IMR-90 (cell line): ENCODE results near the gene TP53BP2. TPM values are rescaled to one million over a fixed set of nuclear protein-coding genes. Genes with fewer than 3 reads are reported as not detected.

Experiments
- ATAC-seq: fragments of 200-7000 bp; cut with Tn5 transposase; 2 replicates; pipeline ENCODE4 v1.9.1; 2020; ENCODE audit warnings: low read depth, mild to moderate bottlenecking, moderate library complexity
- BruUV-seq: library from RNA; stranded (reverse); fragments of 400-500 nt; replicated peaks from 2 replicates; lab custom pipeline; 2021; lab: Mats Ljungman, UMichigan
- CTCF ChIA-PET: fragments of 300-600 bp; formaldehyde crosslinking; extraction: SDS; loops from one replicate; lab custom pipeline; 2021; ENCODE audit warnings: antibody characterized with exemption; lab: Yijun Ruan, JAX
- POLR2A ChIA-PET: fragments of 300-600 bp; sonication (Branson Sonifier 250); formaldehyde crosslinking; loops from one replicate; lab custom pipeline; 2022; ENCODE audit warnings: antibody characterized with exemption; ENCODE audit not compliant: unreplicated experiment; lab: Charles Lee
- DNase-seq: peaks from one replicate; pipeline ENCODE4 v3.0.0; 2013
- H2AFZ ChIP-seq: replicated peaks from 2 replicates; pipeline ENCODE3; 2013; ENCODE audit warnings: low read length, mild to moderate bottlenecking; ENCODE audit not compliant: poor library complexity
- H2AK5ac ChIP-seq: 2 replicates; pipeline ENCODE4 v1.6.1; 2013; ENCODE audit warnings: low read depth, low read length, inconsistent platforms
- H2AK9ac ChIP-seq: replicated peaks from 2 replicates; pipeline ENCODE3; 2013; ENCODE audit warnings: mild to moderate bottlenecking, low read depth, low read length, moderate library complexity; ENCODE audit not compliant: poor library complexity
- H2BK120ac ChIP-seq: 2 replicates; pipeline ENCODE4 v1.6.1; 2013; ENCODE audit warnings: low read depth, low read length, inconsistent platforms
- H2BK15ac ChIP-seq: 3 replicates; pipeline ENCODE4 v1.6.1; 2013; ENCODE audit warnings: low read depth, low read length, inconsistent platforms
- H2BK20ac ChIP-seq: 2 replicates; pipeline ENCODE4 v1.6.1; 2013; ENCODE audit warnings: low read depth, mild to moderate bottlenecking, inconsistent platforms, low read length, moderate library complexity
- H2BK5ac ChIP-seq: 2 replicates; pipeline ENCODE4 v1.6.1; 2013; ENCODE audit warnings: mild to moderate bottlenecking, low read depth, low read length, inconsistent platforms; ENCODE audit not compliant: poor library complexity, severe bottlenecking
- H3K14ac ChIP-seq: replicated peaks from 2 replicates; pipeline ENCODE4 v1.6.1; 2013; ENCODE audit warnings: low read depth, low read length, inconsistent platforms
- H3K18ac ChIP-seq: 2 replicates; pipeline ENCODE4 v1.6.1; 2013; ENCODE audit warnings: low read depth, low read length, control low read depth
- H3K23ac ChIP-seq: 2 replicates; pipeline ENCODE4 v1.6.1; 2013; ENCODE audit warnings: low read depth, low read length, inconsistent platforms
- H3K27ac ChIP-seq: 2 replicates; pipeline ENCODE4 v1.5.1; 2013; ENCODE audit warnings: mild to moderate bottlenecking, control low read depth, low read length; ENCODE audit not compliant: insufficient read depth
- H3K27me3 ChIP-seq: 2 replicates; pipeline ENCODE4 v1.6.1; 2013; ENCODE audit warnings: low read length; ENCODE audit not compliant: control insufficient read depth, insufficient read depth
- H3K36me3 ChIP-seq: 2 replicates; pipeline ENCODE4 v1.6.1; 2013; ENCODE audit warnings: low read length, mixed read lengths; ENCODE audit not compliant: control insufficient read depth, insufficient read depth
- H3K4ac ChIP-seq: 2 replicates; pipeline ENCODE4 v1.6.1; 2013; ENCODE audit warnings: low read depth, low read length, inconsistent platforms
- H3K4me1 ChIP-seq: 2 replicates; pipeline ENCODE4 v1.6.1; 2013; ENCODE audit warnings: low read length, mixed read lengths; ENCODE audit not compliant: control insufficient read depth, insufficient read depth
- H3K4me2 ChIP-seq: 2 replicates; pipeline ENCODE4 v1.6.1; 2013; ENCODE audit warnings: low read depth, mild to moderate bottlenecking, control low read depth, low read length, moderate library complexity
- H3K4me3 ChIP-seq: 2 replicates; pipeline ENCODE4 v1.5.1; 2013; ENCODE audit warnings: low read depth, mild to moderate bottlenecking, control low read depth, low read length, moderate library complexity; ENCODE audit not compliant: insufficient read depth
- H3K56ac ChIP-seq: 2 replicates; pipeline ENCODE4 v1.6.1; 2013; ENCODE audit warnings: low read length, inconsistent platforms; ENCODE audit not compliant: insufficient read depth; ENCODE audit errors: extremely low read depth
- H3K79me1 ChIP-seq, 2 experiments: 2 replicates each; pipeline ENCODE4 v1.6.1; 2013; ENCODE audit warnings: low read length in 2 of 2, inconsistent platforms in 1 of 2, low read depth in 1 of 2
- H3K9ac ChIP-seq: 2 replicates; pipeline ENCODE4 v1.6.1; 2013; ENCODE audit warnings: low read depth, low read length, control low read depth
- H3K9me1 ChIP-seq: 2 replicates; pipeline ENCODE4 v1.6.1; 2013; ENCODE audit warnings: low read length, inconsistent platforms; ENCODE audit not compliant: insufficient read depth
- H3K9me3 ChIP-seq: 2 replicates; pipeline ENCODE4 v1.6.1; 2013; ENCODE audit warnings: low read length; ENCODE audit not compliant: control insufficient read depth, insufficient read depth
- H4K20me1 ChIP-seq: 2 replicates; pipeline ENCODE4 v1.6.1; 2013; ENCODE audit warnings: low read length, inconsistent platforms; ENCODE audit not compliant: insufficient read depth
- H4K5ac ChIP-seq: 2 replicates; pipeline ENCODE4 v1.6.1; 2013; ENCODE audit warnings: mild to moderate bottlenecking, low read depth, low read length, control low read depth
- H4K8ac ChIP-seq, 2 experiments: 2 replicates each; pipeline ENCODE4 v1.6.1; 2013; ENCODE audit warnings: low read depth in 2 of 2, low read length in 2 of 2, control low read depth in 1 of 2, inconsistent platforms in 1 of 2
- H4K91ac ChIP-seq: 2 replicates; pipeline ENCODE4 v1.6.1; 2013; ENCODE audit warnings: low read depth, low read length, inconsistent platforms; ENCODE audit not compliant: insufficient read depth
- CEBPB ChIP-seq: IDR thresholded peaks from 2 replicates; pipeline ENCODE4 v1.6.1; 2012; ENCODE audit warnings: low read depth, low read length, improper control_type of control experiment
- POLR2A ChIP-seq: IDR thresholded peaks from 2 replicates; pipeline ENCODE4 v1.6.1; 2012; ENCODE audit warnings: mild to moderate bottlenecking, low read depth, low read length
- RFX5 ChIP-seq: IDR thresholded peaks from 2 replicates; pipeline ENCODE4 v1.8.0; 2012; ENCODE audit warnings: low read depth, mild to moderate bottlenecking, low read length, moderate library complexity
- WGBS, 2 experiments: methylation state at CpG; one replicate each; pipeline versions ENCODE4 v1.1.5 to v1.1.7; 2013; ENCODE audit warnings: missing lambda C conversion rate in 2 of 2; ENCODE audit not compliant: insufficient read length in 1 of 2; ENCODE audit errors: extremely low coverage in 2 of 2; 5-methylcytosine and 5-hydroxymethylcytosine counted together
- dilution Hi-C: fragments of 300-500 bp; cut with HindIII; formaldehyde crosslinking; loops from one replicate; pipeline ENCODE4 v1.14.3; 2018; ENCODE audit warnings: low sequenced_read_pairs; ENCODE audit not compliant: unreplicated experiment
- in situ Hi-C: fragments of 300-500 bp; cut with MboI; formaldehyde crosslinking; loops from 3 replicates; pipeline ENCODE4 v1.14.3; 2019; ENCODE audit warnings: low sequenced_read_pairs, inconsistent platforms, mixed read lengths
- intact Hi-C: fragments of 100-400 bp; cut with micrococcal nuclease; formaldehyde crosslinking; loops from 2 replicates; pipeline ENCODE4 v1.10.0; 2022
- polyA plus RNA-seq, 3 experiments: library from polyadenylated mRNA; depleted of rRNA; stranded (reverse); fragments of >200 nt; gene quantifications; 2 replicates each; pipeline ENCODE4 v1.2.3, GENCODE V29; 2012; ENCODE audit warnings: low replicate concordance in 1 of 3
- total RNA-seq: library from RNA; depleted of rRNA; stranded (reverse); fragments of >200 nt; gene quantifications from 2 replicates; pipeline ENCODE4 v1.2.3, GENCODE V29; 2012

Gene TP53BP2
- total and polyA plus RNA-seq, 2 of the 4 experiments (the other 2 are of a cell fraction) = 19.9 to 35.0 TPM

DNA sequence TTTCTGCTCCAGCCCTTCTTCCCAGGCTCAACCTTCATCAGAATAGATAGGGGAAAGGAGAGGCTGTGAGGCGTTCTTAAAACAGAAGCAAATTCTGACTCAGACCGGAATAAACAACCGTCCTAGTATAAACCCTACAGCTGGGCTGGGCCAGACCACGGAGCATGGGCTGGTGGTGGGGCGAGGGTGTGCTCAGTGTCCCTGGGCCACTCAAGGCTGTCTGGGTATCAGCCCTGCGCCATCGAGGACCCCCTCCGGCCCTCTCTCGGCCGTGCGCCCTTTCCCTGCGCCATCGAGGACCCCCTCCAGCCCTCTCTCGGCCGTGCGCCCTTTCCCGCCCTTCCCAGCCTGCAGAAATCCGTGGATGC lies 97.4 kb downstream of the TP53BP2 start (continued):
- TF ChIP-seq RFX5 = no peak

- POLR2A ChIA-PET = no interaction called here
- ATAC-seq (peak; percentile 31), DNase-seq (peak; percentile 50)
- peaks cover 59 to 97% of the 10 kb centered on the region in 2 experiments for H3K79me1 ChIP-seq
- no CpG with 5 or more reads among the region's 4 CpGs for WGBS, 2 experiments
- peaks cover 72% of the 10 kb centered on the region for H3K36me3 ChIP-seq
- peak overlapping the region; percentile 11 for H3K27ac ChIP-seq
- H3K9ac ChIP-seq = no peak overlapping the region
- CTCF ChIA-PET = interaction anchor here (2.3 to 4.4 kb wide), 2 partner anchors 32 to 36 kb away, joined by 8 to 21 read pairs; partner anchors contain the start of gene CAPN2
- H3K9me1 ChIP-seq = peaks cover 16% of the 10 kb centered on the region
- intact Hi-C loops (loop anchor here (2.0 kb wide), 1 partner anchor 21 kb away; no protein-coding TSS in a partner anchor), dilution Hi-C loops (no loop called here), in situ Hi-C loops (loop anchor here (5.0 kb wide), 1 partner anchor 51 kb away; no protein-coding TSS in a partner anchor)
- H3K27me3 ChIP-seq = no peaks in the 10 kb centered on the region
- H3K4me1 ChIP-seq = peaks cover 25% of the 10 kb centered on the region
- 0 out of 2 replicates have a peak overlapping the region, but pooled peaks have one; percentile 23 for H2AK5ac ChIP-seq
- no peak overlapping the region for H2BK15ac ChIP-seq
- H4K8ac ChIP-seq = 0 out of 4 replicates have a peak overlapping the region, but pooled peaks of 1 of the 2 experiments have one; percentile 43
- H2AFZ ChIP-seq = no peak overlapping the region
- peak overlapping the region; percentile 26 for H2BK5ac ChIP-seq
- no peaks in the 10 kb centered on the region for H3K9me3 ChIP-seq
- H4K20me1 ChIP-seq = peaks cover 39% of the 10 kb centered on the region
- H4K5ac ChIP-seq = no peak overlapping the region
- peak overlapping the region; percentile 75 for H3K4ac ChIP-seq
- peak overlapping the region; percentile 8; the same call in 1 of the 2 replicates for H3K56ac ChIP-seq
- TF ChIP-seq CEBPB (peak; percentile 31; the same call in 1 of the 2 replicates), POLR2A (no peak)
- H2AK9ac ChIP-seq = peak overlapping the region; percentile 91
- peak overlapping the region; percentile 70 for H2BK120ac ChIP-seq
- no peak overlapping the region for H3K4me3 ChIP-seq
- no TSS peak for BruUV-seq
- peak overlapping the region; percentile 16 for H3K4me2 ChIP-seq
- no peak overlapping the region for H3K18ac ChIP-seq
- peak overlapping the region; percentile 48 for H3K23ac ChIP-seq
- H3K14ac ChIP-seq = peak overlapping the region; percentile 72
- H2BK20ac ChIP-seq = 0 out of 2 replicates have a peak overlapping the region, but pooled peaks have one; percentile 23
- H4K91ac ChIP-seq = peak overlapping the region; percentile 59; the same call in 1 of the 2 replicates
Measured at GRCh38 chr1:223747838-223748335, 97.9 kb downstream of the TP53BP2 start.
